Retinal pigment epithelial cell (primary cell): ENCODE measurements around the gene CTBP2.

Source experiments
- DNase-seq: peaks from one replicate; pipeline ENCODE4 v3.0.0-alpha.2; 2010; ENCODE audit warnings: low read depth
- H3K4me3 ChIP-seq: 2 replicates; pipeline ENCODE4 v1.5.1; 2011; ENCODE audit warnings: mild to moderate bottlenecking, low read length, control low read depth, moderate library complexity
- CTCF ChIP-seq: conservative IDR thresholded peaks from 2 replicates; pipeline ENCODE4 v1.5.1; 2011; ENCODE audit warnings: low read depth, low read length, control low read depth, inconsistent platforms

CTBP2 gene

GRCh38 chr10:124962421-124962820 is 197.9 kb downstream of the CTBP2 start:
- H3K4me3 ChIP-seq, result no peak overlapping the region
- no peak for DNase-seq
- TF ChIP-seq CTCF, result no peak

GRCh38 chr10:124961248-124961570 is 199.2 kb downstream of the CTBP2 start:
- H3K4me3 ChIP-seq, result no peak overlapping the region
- TF ChIP-seq CTCF, result no peak
- no peak for DNase-seq

GRCh38 chr10:124959564-124959963 is 200.8 kb downstream of the CTBP2 start:
- DNase-seq, result no peak
- TF ChIP-seq CTCF, result no peak

GRCh38 chr10:124957404-124957947 is 202.9 kb downstream of the CTBP2 start:
- no peak for DNase-seq
- TF ChIP-seq CTCF, result no peak
- no peak overlapping the region for H3K4me3 ChIP-seq

More at GRCh38 chr10:124959564-124959963, 200.8 kb downstream of the CTBP2 start:
- H3K4me3 ChIP-seq, result no peak overlapping the region

- no peak overlapping the region for H3K4me3 ChIP-seq
- no peak for DNase-seq
- TF ChIP-seq CTCF, result no peak
Measured at GRCh38 chr10:124956764-124957163, 203.6 kb downstream of the CTBP2 start.

GRCh38 chr10:124955868-124956267 is 204.5 kb downstream of the CTBP2 start:
- no peak overlapping the region for H3K4me3 ChIP-seq
- no peak for DNase-seq
- TF ChIP-seq CTCF, result no peak

- no peak for DNase-seq
- TF ChIP-seq CTCF, result no peak
- H3K4me3 ChIP-seq, result no peak overlapping the region
Measured at GRCh38 chr10:124955243-124955642, 205.1 kb downstream of the CTBP2 start.
